MCF 10A (cell line): ENCODE data around the gene ABHD15. TPM values are rescaled to one million over a fixed set of nuclear protein-coding genes. Genes with fewer than 3 reads are reported as not detected.

Experiments used
- BruUV-seq: library from RNA; stranded (reverse); fragments of 400-500 nt; replicated peaks from 2 replicates; lab custom pipeline; 2021; lab: Mats Ljungman, UMichigan
- CTCF ChIA-PET: fragments of 300-600 bp; sonication (Branson Sonifier 250); formaldehyde crosslinking; extraction: SDS; loops from one replicate; lab custom pipeline; 2021; ENCODE audit warnings: antibody characterized with exemption, inconsistent platforms; lab: Yijun Ruan, JAX
- POLR2A ChIA-PET: fragments of 300-600, 350-650 bp; sonication (Branson Sonifier 250); formaldehyde crosslinking; extraction: SDS; loops from one replicate; lab custom pipeline; 2020; ENCODE audit warnings: antibody characterized with exemption, inconsistent platforms; lab: Yijun Ruan, JAX
- DNase-seq: peaks from one replicate; pipeline ENCODE4 v3.0.0-alpha.2; 2018; ENCODE audit not compliant: unreplicated experiment
- H3K27ac Mint-ChIP-seq: one replicate; pipeline ENCODE4 v1.8.0; 2022; ENCODE audit warnings: mild to moderate bottlenecking, low read depth, mixed read lengths; ENCODE audit not compliant: unreplicated experiment
- H3K27me3 Mint-ChIP-seq: one replicate; pipeline ENCODE4 v1.8.0; 2022; ENCODE audit warnings: mixed read lengths; ENCODE audit not compliant: insufficient read depth, unreplicated experiment
- H3K36me3 Mint-ChIP-seq: one replicate; pipeline ENCODE4 v1.8.0; 2022; ENCODE audit warnings: mild to moderate bottlenecking, moderate library complexity, mixed read lengths; ENCODE audit not compliant: insufficient read depth, unreplicated experiment
- H3K4me1 Mint-ChIP-seq: one replicate; pipeline ENCODE4 v1.8.0; 2022; ENCODE audit warnings: mixed read lengths; ENCODE audit not compliant: insufficient read depth, unreplicated experiment
- H3K4me3 Mint-ChIP-seq: one replicate; pipeline ENCODE4 v1.8.0; 2022; ENCODE audit warnings: mild to moderate bottlenecking, moderate library complexity, mixed read lengths; ENCODE audit not compliant: unreplicated experiment
- H3K9me3 Mint-ChIP-seq: one replicate; pipeline ENCODE4 v1.8.0; 2022; ENCODE audit warnings: mixed read lengths; ENCODE audit not compliant: unreplicated experiment
- intact Hi-C: fragments of 100-400 bp; cut with micrococcal nuclease; formaldehyde crosslinking; loops from 2 replicates; pipeline ENCODE4 v1.14.1; 2022
- total RNA-seq: library from RNA; stranded (reverse); gene quantifications from 2 replicates; pipeline ENCODE4 v1.2.3, GENCODE V29; 2022
- TF ChIP-seq, protein P1 (sequence below): fragments of 200-600 bp; IDR thresholded peaks from one replicate; pipeline ENCODE4 v1.8.0; 2022; ENCODE audit warnings: antibody characterized with exemption, mild to moderate bottlenecking; ENCODE audit not compliant: unreplicated experiment

The ABHD15 gene
- total RNA-seq, 1 experiment from 2014 or later: 2.8 TPM

DNA sequence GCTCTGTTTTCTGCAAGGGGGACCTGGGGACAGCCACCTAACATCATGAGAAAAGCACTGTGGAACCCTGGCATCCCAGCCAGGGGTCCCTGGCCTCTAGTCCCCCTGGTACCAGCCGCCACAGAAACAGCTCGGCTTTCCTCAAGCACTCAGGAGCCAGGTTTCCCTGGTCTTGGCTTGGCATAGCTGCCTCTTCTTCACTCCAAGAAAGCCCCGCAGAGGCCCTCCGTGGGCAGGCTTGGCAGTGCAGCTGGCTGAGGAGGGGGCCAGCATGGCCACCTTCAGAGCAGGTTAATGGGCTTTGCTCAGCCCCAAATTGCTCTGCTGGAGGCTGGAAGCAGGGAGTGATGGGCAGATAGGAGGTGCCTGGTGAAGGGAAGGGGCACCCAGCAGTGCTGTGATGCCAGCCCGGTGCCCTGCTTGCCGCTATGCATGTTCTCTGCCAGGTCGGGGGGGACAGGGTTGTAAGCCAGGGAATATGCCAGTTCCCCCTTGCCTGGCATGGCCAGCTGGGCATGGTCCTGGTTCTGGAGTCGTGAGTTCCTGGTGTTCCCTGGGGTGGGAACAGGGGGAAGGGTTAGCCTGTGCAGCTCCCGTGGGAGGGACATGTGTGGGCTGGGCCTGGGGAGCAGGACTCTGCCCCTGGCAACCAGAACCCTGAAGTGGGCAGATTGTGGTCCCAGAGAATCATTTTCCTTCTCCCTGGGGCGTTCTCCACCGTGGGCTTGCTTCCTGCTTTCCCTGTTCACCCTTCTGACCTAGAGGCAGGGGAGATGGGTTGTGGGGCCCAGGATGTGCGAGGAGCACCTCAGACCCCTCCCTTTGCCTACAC, 29.3 kb upstream of the ABHD15 start:
- ChIA-PET CTCF (no interaction called here), POLR2A (no interaction called here)
- DNase-seq: no peak
- H3K4me3 Mint-ChIP-seq: no peak overlapping the region
- BruUV-seq: no TSS peak
- H3K27ac Mint-ChIP-seq: no peak overlapping the region
- TF ChIP-seq, protein P1, sequence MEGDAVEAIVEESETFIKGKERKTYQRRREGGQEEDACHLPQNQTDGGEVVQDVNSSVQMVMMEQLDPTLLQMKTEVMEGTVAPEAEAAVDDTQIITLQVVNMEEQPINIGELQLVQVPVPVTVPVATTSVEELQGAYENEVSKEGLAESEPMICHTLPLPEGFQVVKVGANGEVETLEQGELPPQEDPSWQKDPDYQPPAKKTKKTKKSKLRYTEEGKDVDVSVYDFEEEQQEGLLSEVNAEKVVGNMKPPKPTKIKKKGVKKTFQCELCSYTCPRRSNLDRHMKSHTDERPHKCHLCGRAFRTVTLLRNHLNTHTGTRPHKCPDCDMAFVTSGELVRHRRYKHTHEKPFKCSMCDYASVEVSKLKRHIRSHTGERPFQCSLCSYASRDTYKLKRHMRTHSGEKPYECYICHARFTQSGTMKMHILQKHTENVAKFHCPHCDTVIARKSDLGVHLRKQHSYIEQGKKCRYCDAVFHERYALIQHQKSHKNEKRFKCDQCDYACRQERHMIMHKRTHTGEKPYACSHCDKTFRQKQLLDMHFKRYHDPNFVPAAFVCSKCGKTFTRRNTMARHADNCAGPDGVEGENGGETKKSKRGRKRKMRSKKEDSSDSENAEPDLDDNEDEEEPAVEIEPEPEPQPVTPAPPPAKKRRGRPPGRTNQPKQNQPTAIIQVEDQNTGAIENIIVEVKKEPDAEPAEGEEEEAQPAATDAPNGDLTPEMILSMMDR: no peak
- no peaks in the 10 kb centered on the region for H3K27me3 Mint-ChIP-seq
- H3K9me3 Mint-ChIP-seq: no peaks in the 10 kb centered on the region
- intact Hi-C loops: no loop called here
- no peaks in the 10 kb centered on the region for H3K4me1 Mint-ChIP-seq
- H3K36me3 Mint-ChIP-seq: no peaks in the 10 kb centered on the region

DNA sequence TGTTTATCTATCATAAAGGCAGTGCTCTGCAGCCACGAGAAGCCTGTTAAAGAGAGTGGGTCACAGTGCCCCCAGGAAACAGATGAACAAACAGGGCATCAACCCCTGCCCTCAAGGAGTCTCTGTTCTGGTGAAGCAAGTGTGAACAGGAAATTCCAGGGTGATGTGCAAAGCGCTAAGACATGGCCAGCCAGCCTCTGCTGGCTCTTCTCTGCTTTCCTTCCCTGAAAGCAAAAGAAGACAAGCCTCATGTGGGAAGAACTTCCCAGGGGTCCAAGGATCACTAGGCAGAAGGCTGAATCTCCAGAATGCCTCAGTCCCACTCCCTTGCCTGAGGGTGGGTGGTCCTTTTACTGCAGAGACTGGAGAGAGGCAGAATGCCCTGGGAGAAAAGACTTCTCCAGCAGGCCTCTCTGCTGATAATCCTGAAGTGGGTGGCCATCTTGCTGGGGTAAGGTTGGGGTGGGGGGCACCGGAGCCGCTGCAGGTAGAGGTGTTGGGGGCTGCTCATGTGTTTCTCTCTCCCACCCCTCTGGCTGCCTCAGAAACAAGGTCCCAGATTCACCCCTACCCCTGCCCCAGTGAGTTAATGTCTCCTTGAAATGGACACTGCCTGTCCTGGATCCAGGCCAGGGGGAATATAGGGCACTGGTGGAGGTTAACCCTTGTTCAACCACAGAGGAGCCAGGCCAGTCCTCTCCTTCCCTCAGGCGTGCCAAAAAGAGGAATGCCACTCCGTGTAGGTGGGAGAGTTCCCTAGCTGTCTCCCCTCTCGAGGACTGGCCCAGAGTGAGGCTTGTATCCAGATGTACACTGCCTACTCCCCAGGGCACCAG, 28.5 kb upstream of the ABHD15 start:
- intact Hi-C loops: no loop called here
- no peak for DNase-seq
- Mint-ChIP-seq H3K4me1 (peaks cover 4% of the 10 kb centered on the region), H3K27ac (no peak overlapping the region), H3K27me3 (no peaks in the 10 kb centered on the region), H3K4me3 (peak overlapping the region; percentile 82), H3K9me3 (no peaks in the 10 kb centered on the region), H3K36me3 (peaks cover 2% of the 10 kb centered on the region)
- CTCF ChIA-PET: interaction anchor here (1.2 to 5.0 kb wide), 4 partner anchors 12 to 24 kb away, joined by 3 to 57 read pairs (median 4); partner anchors contain the start of genes ABHD15 and TP53I13
- BruUV-seq: no TSS peak
- TF ChIP-seq, protein P1: no peak
- POLR2A ChIA-PET: interaction anchor here (1.2 to 4.8 kb wide), 3 partner anchors 14 to 45 kb away, joined by 6 to 32 read pairs (median 11); no protein-coding TSS in a partner anchor

DNA sequence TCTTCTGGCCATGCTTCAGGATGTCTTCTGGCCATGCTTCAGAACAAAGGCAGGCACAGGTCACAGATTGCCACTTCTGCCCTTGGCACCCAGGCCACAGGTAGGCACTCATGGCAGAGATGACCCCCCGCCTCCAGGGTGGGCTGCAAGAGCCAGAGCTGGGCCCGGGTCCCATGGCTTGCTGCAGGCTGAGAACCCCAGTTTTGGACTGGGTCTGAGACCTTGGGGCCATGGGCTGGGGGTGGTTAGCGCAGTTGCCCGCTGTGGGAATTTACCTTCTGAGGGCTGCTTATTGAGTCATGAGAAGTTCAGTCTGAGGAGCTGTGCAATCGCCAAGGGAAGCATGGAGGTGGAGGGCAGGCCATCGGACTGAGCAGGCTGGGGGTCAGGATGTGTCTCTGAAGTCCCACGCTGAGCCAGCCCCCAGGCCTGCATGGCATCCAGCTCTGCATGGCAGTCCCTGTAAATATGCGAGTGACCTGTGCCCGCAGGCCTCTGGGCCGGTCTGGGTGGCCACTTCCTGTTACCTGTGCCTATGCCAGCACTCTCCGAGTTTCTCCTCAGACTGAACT, 27.8 kb upstream of the ABHD15 start:
- Mint-ChIP-seq H3K27ac (no peak overlapping the region), H3K4me3 (peak overlapping the region; percentile 82), H3K4me1 (peaks cover 12% of the 10 kb centered on the region), H3K36me3 (peaks cover 7% of the 10 kb centered on the region), H3K27me3 (no peaks in the 10 kb centered on the region), H3K9me3 (no peaks in the 10 kb centered on the region)
- CTCF ChIA-PET: interaction anchor here (1.0 to 5.0 kb wide), 6 partner anchors 12 to 55 kb away, joined by 3 to 57 read pairs (median 4); partner anchors contain the start of genes ABHD15 and TP53I13
- no peak for DNase-seq
- POLR2A ChIA-PET: interaction anchor here (1.0 to 4.8 kb wide), 5 partner anchors 13 to 45 kb away, joined by 3 to 43 read pairs (median 11); partner anchors contain the start of genes ABHD15 and TP53I13
- TSS peak; percentile 19 for BruUV-seq
- intact Hi-C loops: no loop called here
- TF ChIP-seq, protein P1: no peak
